Testis (tissue), 2 donors: ENCODE measurements around the gene TNRC18.

ENCODE experiments used
- POLR2A ChIP-seq: fragments of 450-650 bp; IDR thresholded peaks from one replicate; pipeline ENCODE4 v1.6.1; 2017; ENCODE audit warnings: antibody characterized with exemption, mild to moderate bottlenecking, moderate library complexity
- TF ChIP-seq, protein P1 (sequence below), 3 experiments: fragments of 450-650 bp in 2 of 3; fragments of 200-600 bp in 1 of 3; sonication (generic) in 1 of 3; IDR thresholded peaks; one replicate each; pipeline ENCODE4 v1.5.1; 2016 to 2019; ENCODE audit warnings: antibody characterized with exemption in 3 of 3, mild to moderate bottlenecking in 2 of 3, moderate library complexity in 1 of 3

GRCh38 chr7:5452937-5453540 is 29.4 kb upstream of the TNRC18 start:
- TF ChIP-seq, protein P1, sequence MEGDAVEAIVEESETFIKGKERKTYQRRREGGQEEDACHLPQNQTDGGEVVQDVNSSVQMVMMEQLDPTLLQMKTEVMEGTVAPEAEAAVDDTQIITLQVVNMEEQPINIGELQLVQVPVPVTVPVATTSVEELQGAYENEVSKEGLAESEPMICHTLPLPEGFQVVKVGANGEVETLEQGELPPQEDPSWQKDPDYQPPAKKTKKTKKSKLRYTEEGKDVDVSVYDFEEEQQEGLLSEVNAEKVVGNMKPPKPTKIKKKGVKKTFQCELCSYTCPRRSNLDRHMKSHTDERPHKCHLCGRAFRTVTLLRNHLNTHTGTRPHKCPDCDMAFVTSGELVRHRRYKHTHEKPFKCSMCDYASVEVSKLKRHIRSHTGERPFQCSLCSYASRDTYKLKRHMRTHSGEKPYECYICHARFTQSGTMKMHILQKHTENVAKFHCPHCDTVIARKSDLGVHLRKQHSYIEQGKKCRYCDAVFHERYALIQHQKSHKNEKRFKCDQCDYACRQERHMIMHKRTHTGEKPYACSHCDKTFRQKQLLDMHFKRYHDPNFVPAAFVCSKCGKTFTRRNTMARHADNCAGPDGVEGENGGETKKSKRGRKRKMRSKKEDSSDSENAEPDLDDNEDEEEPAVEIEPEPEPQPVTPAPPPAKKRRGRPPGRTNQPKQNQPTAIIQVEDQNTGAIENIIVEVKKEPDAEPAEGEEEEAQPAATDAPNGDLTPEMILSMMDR (IDR thresholded peaks at IDR 0.05) = no peak
- TF ChIP-seq POLR2A = no peak
